ENCODE results near the gene POU2F1.

POU2F1 gene

GRCh38 chr1:167413328-167413727 lies 192.6 kb downstream of the POU2F1 start:
- no peak overlapping the region for H2AK5ac ChIP-seq (ENCODE audit: low read depth, low read length)
- no peak overlapping the region for H2BK120ac ChIP-seq (ENCODE audit: low read depth, low read length)
- H3K36me3 ChIP-seq (replicated peaks in 1 of 2; ENCODE audit: control insufficient read depth in 2 of 2, insufficient read depth in 2 of 2, low read length in 2 of 2): peaks cover 6 to 67% of the 10 kb centered on the region in 2 donors
- H3K14ac ChIP-seq (ENCODE audit: low read length): no peak overlapping the region
- no CpG with 5 or more reads among the region's 3 CpGs for WGBS, 2 donors (ENCODE audit: extremely low coverage in 2 of 2, insufficient read length in 2 of 2, insufficient replicate concordance in 1 of 2)
- H3K4me3 ChIP-seq (ENCODE audit: low read length in 2 of 2): no peak overlapping the region
- H3K4me1 ChIP-seq (ENCODE audit: control insufficient read depth in 2 of 2, insufficient read depth in 1 of 2, low read depth in 1 of 2, low read length in 2 of 2): peaks cover 15 to 16% of the 10 kb centered on the region in 2 donors
- no peak overlapping the region for H3K23ac ChIP-seq (ENCODE audit: low read depth, low read length, poor library complexity)
- H3K4ac ChIP-seq (ENCODE audit: low read length): no peak overlapping the region
- no peak overlapping the region for H2BK5ac ChIP-seq (ENCODE audit: low read length)
- H2BK15ac ChIP-seq (ENCODE audit: low read length): no peak overlapping the region
- no peaks in the 10 kb centered on the region for H3K79me1 ChIP-seq (ENCODE audit: low read depth, low read length)
- H3K9me3 ChIP-seq (replicated peaks in 1 of 2; ENCODE audit: control insufficient read depth in 2 of 2, insufficient read depth in 1 of 2, low read depth in 1 of 2, low read length in 2 of 2): no peaks in the 10 kb centered on the region
- H3K9ac ChIP-seq (ENCODE audit: low read depth, low read length, poor library complexity): no peak overlapping the region
- H2AFZ ChIP-seq (ENCODE audit: low read length): no peak overlapping the region
- H2BK12ac ChIP-seq (ENCODE audit: low read length): no peak overlapping the region
- H3K18ac ChIP-seq (ENCODE audit: low read length): no peak overlapping the region
- no peak overlapping the region for H3K27ac ChIP-seq (replicated peaks; ENCODE audit: low read length)
- H3K4me2 ChIP-seq (ENCODE audit: insufficient read depth, low read length, poor library complexity, severe bottlenecking): no peak overlapping the region
- H4K8ac ChIP-seq (ENCODE audit: low read depth, low read length): no peak overlapping the region
- DNase-seq (ENCODE audit: low spot score): no peak
- no peaks in the 10 kb centered on the region for H3K27me3 ChIP-seq (ENCODE audit: control insufficient read depth in 3 of 3, insufficient read depth in 3 of 3, low read depth in 1 of 3, low read length in 3 of 3)
- no peak overlapping the region for H4K91ac ChIP-seq (ENCODE audit: low read depth, low read length, poor library complexity)

- Histone ChIP-seq H3K4ac (ENCODE audit: low read length) (no peak overlapping the region), H3K23ac (ENCODE audit: low read depth, low read length, poor library complexity) (no peak overlapping the region), H3K14ac (ENCODE audit: low read length) (no peak overlapping the region), H3K9me3 (replicated peaks in 1 of 2; ENCODE audit: control insufficient read depth in 2 of 2, insufficient read depth in 1 of 2, low read depth in 1 of 2, low read length in 2 of 2) (no peaks in the 10 kb centered on the region), H3K27ac (replicated peaks; ENCODE audit: low read length) (peak overlapping the region; percentile 17), H3K36me3 (replicated peaks in 1 of 2; ENCODE audit: control insufficient read depth in 2 of 2, insufficient read depth in 2 of 2, low read length in 2 of 2) (peaks cover 6 to 55% of the 10 kb centered on the region in 2 donors), H3K4me3 (ENCODE audit: low read length in 2 of 2) (no peak overlapping the region), H4K8ac (ENCODE audit: low read depth, low read length) (no peak overlapping the region), H3K4me2 (ENCODE audit: insufficient read depth, low read length, poor library complexity, severe bottlenecking) (no peak overlapping the region), H3K4me1 (ENCODE audit: control insufficient read depth in 2 of 2, insufficient read depth in 1 of 2, low read depth in 1 of 2, low read length in 2 of 2) (peaks cover 15 to 17% of the 10 kb centered on the region in 2 donors), H2AFZ (ENCODE audit: low read length) (no peak overlapping the region), H3K79me1 (ENCODE audit: low read depth, low read length) (no peaks in the 10 kb centered on the region), H2BK12ac (ENCODE audit: low read length) (no peak overlapping the region), H2BK15ac (ENCODE audit: low read length) (no peak overlapping the region), H2BK120ac (ENCODE audit: low read depth, low read length) (no peak overlapping the region), H4K91ac (ENCODE audit: low read depth, low read length, poor library complexity) (no peak overlapping the region), H3K18ac (ENCODE audit: low read length) (no peak overlapping the region), H2BK5ac (ENCODE audit: low read length) (no peak overlapping the region), H2AK5ac (ENCODE audit: low read depth, low read length) (no peak overlapping the region), H3K27me3 (ENCODE audit: control insufficient read depth in 3 of 3, insufficient read depth in 3 of 3, low read depth in 1 of 3, low read length in 3 of 3) (no peaks in the 10 kb centered on the region), H3K9ac (ENCODE audit: low read depth, low read length, poor library complexity) (no peak overlapping the region)
- DNase-seq (ENCODE audit: low spot score): peak; percentile 61
- no CpG with 5 or more reads among the region's 1 CpG for WGBS, 2 donors (ENCODE audit: extremely low coverage in 2 of 2, insufficient read length in 2 of 2, insufficient replicate concordance in 1 of 2)
Observed at GRCh38 chr1:167416506-167416905, 195.8 kb downstream of the POU2F1 start.

- Histone ChIP-seq H3K36me3 (replicated peaks in 1 of 2; ENCODE audit: control insufficient read depth in 2 of 2, insufficient read depth in 2 of 2, low read length in 2 of 2) (peaks cover 0 to 41% of the 10 kb centered on the region in 2 donors), H3K14ac (ENCODE audit: low read length) (no peak overlapping the region), H4K91ac (ENCODE audit: low read depth, low read length, poor library complexity) (no peak overlapping the region), H3K23ac (ENCODE audit: low read depth, low read length, poor library complexity) (no peak overlapping the region), H2AK5ac (ENCODE audit: low read depth, low read length) (no peak overlapping the region), H3K9me3 (replicated peaks in 1 of 2; ENCODE audit: control insufficient read depth in 2 of 2, insufficient read depth in 1 of 2, low read depth in 1 of 2, low read length in 2 of 2) (no peaks in the 10 kb centered on the region), H2BK12ac (ENCODE audit: low read length) (no peak overlapping the region), H3K4me1 (ENCODE audit: control insufficient read depth in 2 of 2, insufficient read depth in 1 of 2, low read depth in 1 of 2, low read length in 2 of 2) (peaks cover 15 to 16% of the 10 kb centered on the region in 2 donors), H3K4me3 (ENCODE audit: low read length in 2 of 2) (no peak overlapping the region), H3K18ac (ENCODE audit: low read length) (no peak overlapping the region), H3K9ac (ENCODE audit: low read depth, low read length, poor library complexity) (no peak overlapping the region), H2AFZ (ENCODE audit: low read length) (no peak overlapping the region), H3K4me2 (ENCODE audit: insufficient read depth, low read length, poor library complexity, severe bottlenecking) (no peak overlapping the region), H3K27ac (replicated peaks; ENCODE audit: low read length) (no peak overlapping the region), H3K27me3 (ENCODE audit: control insufficient read depth in 3 of 3, insufficient read depth in 3 of 3, low read depth in 1 of 3, low read length in 3 of 3) (no peaks in the 10 kb centered on the region), H3K4ac (ENCODE audit: low read length) (no peak overlapping the region), H4K8ac (ENCODE audit: low read depth, low read length) (no peak overlapping the region), H2BK5ac (ENCODE audit: low read length) (no peak overlapping the region), H2BK15ac (ENCODE audit: low read length) (no peak overlapping the region), H3K79me1 (ENCODE audit: low read depth, low read length) (no peaks in the 10 kb centered on the region), H2BK120ac (ENCODE audit: low read depth, low read length) (no peak overlapping the region)
- no peak for DNase-seq (ENCODE audit: low spot score)
Observed at GRCh38 chr1:167418391-167418790, 197.7 kb downstream of the POU2F1 start.

GRCh38 chr1:167419245-167419644 lies 198.6 kb downstream of the POU2F1 start:
- no peak overlapping the region for H2BK120ac ChIP-seq (ENCODE audit: low read depth, low read length)
- no peak overlapping the region for H2AK5ac ChIP-seq (ENCODE audit: low read depth, low read length)
- H2AFZ ChIP-seq (ENCODE audit: low read length): no peak overlapping the region
- no peak overlapping the region for H3K23ac ChIP-seq (ENCODE audit: low read depth, low read length, poor library complexity)
- H3K4ac ChIP-seq (ENCODE audit: low read length): no peak overlapping the region
- no peak overlapping the region for H2BK15ac ChIP-seq (ENCODE audit: low read length)
- no peak overlapping the region for H2BK12ac ChIP-seq (ENCODE audit: low read length)
- H3K14ac ChIP-seq (ENCODE audit: low read length): no peak overlapping the region
- H3K9me3 ChIP-seq (replicated peaks in 1 of 2; ENCODE audit: control insufficient read depth in 2 of 2, insufficient read depth in 1 of 2, low read depth in 1 of 2, low read length in 2 of 2): no peaks in the 10 kb centered on the region
- no peak overlapping the region for H4K8ac ChIP-seq (ENCODE audit: low read depth, low read length)
- H2BK5ac ChIP-seq (ENCODE audit: low read length): no peak overlapping the region
- peaks cover 1 to 34% of the 10 kb centered on the region in 2 donors for H3K36me3 ChIP-seq (replicated peaks in 1 of 2; ENCODE audit: control insufficient read depth in 2 of 2, insufficient read depth in 2 of 2, low read length in 2 of 2)
- H3K27me3 ChIP-seq (ENCODE audit: control insufficient read depth in 3 of 3, insufficient read depth in 3 of 3, low read depth in 1 of 3, low read length in 3 of 3): no peaks in the 10 kb centered on the region
- no peak overlapping the region for H4K91ac ChIP-seq (ENCODE audit: low read depth, low read length, poor library complexity)
- no peak overlapping the region for H3K18ac ChIP-seq (ENCODE audit: low read length)
- H3K4me2 ChIP-seq (ENCODE audit: insufficient read depth, low read length, poor library complexity, severe bottlenecking): no peak overlapping the region
- no peak overlapping the region for H3K27ac ChIP-seq (replicated peaks; ENCODE audit: low read length)
- H3K4me3 ChIP-seq (ENCODE audit: low read length in 2 of 2): no peak overlapping the region
- H3K79me1 ChIP-seq (ENCODE audit: low read depth, low read length): no peaks in the 10 kb centered on the region
- H3K9ac ChIP-seq (ENCODE audit: low read depth, low read length, poor library complexity): no peak overlapping the region
- peaks cover 15 to 18% of the 10 kb centered on the region in 2 donors for H3K4me1 ChIP-seq (ENCODE audit: control insufficient read depth in 2 of 2, insufficient read depth in 1 of 2, low read depth in 1 of 2, low read length in 2 of 2)
- no peak for DNase-seq (ENCODE audit: low spot score)
